Liver (tissue), 9 donors: ENCODE results near the gene HYAL3. TPM values are rescaled to one million over a fixed set of nuclear protein-coding genes. Genes with fewer than 3 reads are reported as not detected.

Experiments used
- DNase-seq: peaks from one replicate; pipeline ENCODE4 v3.0.0-alpha.2; 2017; ENCODE audit warnings: low spot score
- H3K27ac ChIP-seq, 2 donors: one replicate each; pipeline ENCODE4 v1.7.0; 2013; ENCODE audit warnings: inconsistent platforms in 2 of 2, low read length in 2 of 2, control low read depth in 1 of 2, low read depth in 1 of 2, mild to moderate bottlenecking in 1 of 2
- H3K27me3 ChIP-seq, 4 donors: one replicate each; pipeline versions ENCODE4 v1.6.1 to v1.7.0; 2013; ENCODE audit warnings: low read length in 3 of 4, inconsistent platforms in 1 of 4, mild to moderate bottlenecking in 1 of 4, moderate library complexity in 1 of 4; ENCODE audit not compliant: control insufficient read depth in 4 of 4, insufficient read depth in 4 of 4
- H3K36me3 ChIP-seq, 4 donors: one replicate each; pipeline versions ENCODE4 v1.6.1 to v1.7.0; 2013; ENCODE audit warnings: low read length in 3 of 4, mild to moderate bottlenecking in 3 of 4, low read depth in 1 of 4, moderate library complexity in 1 of 4; ENCODE audit not compliant: control insufficient read depth in 4 of 4, insufficient read depth in 3 of 4
- H3K4me1 ChIP-seq, 4 donors: one replicate each; pipeline versions ENCODE4 v1.6.1 to v1.7.0; 2013; ENCODE audit warnings: low read length in 3 of 4, mild to moderate bottlenecking in 3 of 4, moderate library complexity in 1 of 4; ENCODE audit not compliant: control insufficient read depth in 4 of 4, insufficient read depth in 4 of 4
- H3K4me3 ChIP-seq, 3 donors: one replicate each; pipeline versions ENCODE4 v1.6.1 to v1.7.0; 2013; ENCODE audit warnings: low read length in 3 of 3, control low read depth in 1 of 3, low read depth in 1 of 3, mild to moderate bottlenecking in 1 of 3
- H3K9ac ChIP-seq, 2 donors: one replicate each; pipeline ENCODE4 v1.7.0; 2013; ENCODE audit warnings: low read length in 2 of 2, mild to moderate bottlenecking in 2 of 2, moderate library complexity in 2 of 2, control low read depth in 1 of 2, low read depth in 1 of 2
- H3K9me3 ChIP-seq, 4 donors: one replicate each; pipeline versions ENCODE4 v1.6.1 to v1.7.0; 2013; ENCODE audit warnings: low read length in 3 of 4; ENCODE audit not compliant: control insufficient read depth in 4 of 4
- EGR1 ChIP-seq, 2 donors: IDR thresholded peaks; 2 replicates each; pipeline ENCODE4 v1.6.1; 2016 to 2018; ENCODE audit warnings: antibody characterized with exemption in 2 of 2, low read depth in 2 of 2
- FOXA2 ChIP-seq: IDR thresholded peaks from 2 replicates; pipeline ENCODE4 v1.6.1; 2016; ENCODE audit warnings: antibody characterized with exemption
- GABPA ChIP-seq, 2 donors: IDR thresholded peaks in 1 of 2; conservative IDR thresholded peaks in 1 of 2; 2 replicates each; pipeline ENCODE4 v1.6.1; 2016; ENCODE audit warnings: antibody characterized with exemption in 2 of 2, mild to moderate bottlenecking in 1 of 2, moderate library complexity in 1 of 2
- HNF4A ChIP-seq, 2 donors: conservative IDR thresholded peaks; 2 replicates each; pipeline ENCODE4 v1.6.1; 2016; ENCODE audit warnings: antibody characterized with exemption in 2 of 2, mild to moderate bottlenecking in 2 of 2
- JUND ChIP-seq, 2 donors: IDR thresholded peaks; 2 replicates each; pipeline ENCODE4 v1.6.1; 2016; ENCODE audit warnings: antibody characterized with exemption in 2 of 2
- RAD21 ChIP-seq, 2 donors: IDR thresholded peaks; 2 replicates each; pipeline ENCODE4 v1.6.1; 2016; ENCODE audit warnings: antibody characterized with exemption in 2 of 2, mild to moderate bottlenecking in 2 of 2
- SP1 ChIP-seq: IDR thresholded peaks from 2 replicates; pipeline ENCODE4 v1.6.1; 2018; ENCODE audit warnings: antibody characterized with exemption, mild to moderate bottlenecking
- YY1 ChIP-seq: IDR thresholded peaks from 2 replicates; pipeline ENCODE4 v1.6.1; 2016; ENCODE audit warnings: antibody characterized with exemption, mild to moderate bottlenecking
- WGBS: extraction: QIAGEN DNeasy Blood & Tissue Kit; methylation state at CpG from one replicate; pipeline ENCODE4 v1.1.7; 2013; 5-methylcytosine and 5-hydroxymethylcytosine counted together
- polyA plus RNA-seq, 2 donors: library from polyadenylated mRNA; stranded (reverse) in 1 of 2; unstranded in 1 of 2; fragments of 200-250 nt in 1 of 2; fragments of >200 nt in 1 of 2; fragmentation: Nextera tagmentation in 1 of 2; extraction: Ambion mirVana in 1 of 2; gene quantifications; one replicate each; pipeline versions ENCODE4 v1.2.1 to v1.2.3, GENCODE V29; 2013 to 2015
- total RNA-seq, 2 donors: library from RNA; depleted of rRNA; stranded (reverse); fragments of >200 nt; gene quantifications; one replicate each; pipeline ENCODE4 v1.2.3, GENCODE V29; 2014
- TF ChIP-seq, protein P1 (sequence below): fragments of 150-350 bp; IDR thresholded peaks from 2 replicates; pipeline ENCODE4 v1.5.1; 2017; ENCODE audit warnings: improper control_type of control experiment, low read depth, low read length; ENCODE audit not compliant: missing input control
- TF ChIP-seq, protein P2 (sequence below): IDR thresholded peaks from 2 replicates; pipeline ENCODE4 v1.6.1; 2016; ENCODE audit warnings: antibody characterized with exemption, mild to moderate bottlenecking
- TF ChIP-seq, protein P3 (sequence below): IDR thresholded peaks from 2 replicates; pipeline ENCODE4 v1.6.1; 2016; ENCODE audit warnings: antibody characterized with exemption
- donor health status: healthy.
- donor health status: healthy.
- donor health status: healthy.
- donor health status: healthy.
- donor health status: healthy.

Gene HYAL3
- total and polyA plus RNA-seq, 4 donors, result 1.8 to 6.6 (median 2.0) TPM

DNA sequence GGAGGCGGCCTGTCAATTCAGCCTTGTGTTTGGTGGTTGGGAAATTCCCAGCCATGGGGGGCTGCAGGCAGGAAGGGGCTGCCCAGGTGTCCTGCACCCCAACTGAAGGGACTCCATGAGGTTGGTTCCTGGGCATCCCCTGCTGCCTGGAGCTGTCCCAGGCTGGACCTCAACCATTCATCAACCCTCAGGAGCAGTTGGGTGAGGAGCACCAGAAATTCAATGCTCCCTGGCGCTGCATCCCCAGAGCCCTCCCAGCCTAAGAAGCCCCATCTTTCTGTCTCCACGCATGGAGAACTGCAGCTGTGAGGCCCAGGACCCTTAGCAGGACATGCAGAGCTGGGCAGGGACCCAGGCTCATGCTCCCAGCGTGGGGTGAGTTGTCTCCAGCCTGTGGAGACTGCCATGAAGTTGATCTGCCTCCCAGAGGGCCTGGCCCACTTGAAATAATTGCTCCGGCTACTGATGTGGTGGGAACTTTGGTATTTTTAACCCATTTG lies 38.2 kb downstream of the HYAL3 start:
- Histone ChIP-seq H3K9me3 (no peaks in the 10 kb centered on the region), H3K27me3 (no peaks in the 10 kb centered on the region), H3K4me3 (no peak overlapping the region), H3K36me3 (peaks cover 11 to 19% (median 15%) of the 10 kb centered on the region in 4 donors), H3K9ac (no peak overlapping the region), H3K4me1 (peaks cover 5 to 28% (median 9%) of the 10 kb centered on the region in 4 donors), H3K27ac (peak overlapping the region; percentile 76 to 88)
- 88% methylated on average over 5 of the region's 5 CpGs for WGBS
- TF ChIP-seq HNF4A (conservative IDR thresholded peaks at IDR 0.05), result no peak
- TF ChIP-seq SP1, result no peak
- TF ChIP-seq, protein P1, sequence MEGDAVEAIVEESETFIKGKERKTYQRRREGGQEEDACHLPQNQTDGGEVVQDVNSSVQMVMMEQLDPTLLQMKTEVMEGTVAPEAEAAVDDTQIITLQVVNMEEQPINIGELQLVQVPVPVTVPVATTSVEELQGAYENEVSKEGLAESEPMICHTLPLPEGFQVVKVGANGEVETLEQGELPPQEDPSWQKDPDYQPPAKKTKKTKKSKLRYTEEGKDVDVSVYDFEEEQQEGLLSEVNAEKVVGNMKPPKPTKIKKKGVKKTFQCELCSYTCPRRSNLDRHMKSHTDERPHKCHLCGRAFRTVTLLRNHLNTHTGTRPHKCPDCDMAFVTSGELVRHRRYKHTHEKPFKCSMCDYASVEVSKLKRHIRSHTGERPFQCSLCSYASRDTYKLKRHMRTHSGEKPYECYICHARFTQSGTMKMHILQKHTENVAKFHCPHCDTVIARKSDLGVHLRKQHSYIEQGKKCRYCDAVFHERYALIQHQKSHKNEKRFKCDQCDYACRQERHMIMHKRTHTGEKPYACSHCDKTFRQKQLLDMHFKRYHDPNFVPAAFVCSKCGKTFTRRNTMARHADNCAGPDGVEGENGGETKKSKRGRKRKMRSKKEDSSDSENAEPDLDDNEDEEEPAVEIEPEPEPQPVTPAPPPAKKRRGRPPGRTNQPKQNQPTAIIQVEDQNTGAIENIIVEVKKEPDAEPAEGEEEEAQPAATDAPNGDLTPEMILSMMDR, result no peak
- no peak for TF ChIP-seq YY1
- TF ChIP-seq, protein P2, sequence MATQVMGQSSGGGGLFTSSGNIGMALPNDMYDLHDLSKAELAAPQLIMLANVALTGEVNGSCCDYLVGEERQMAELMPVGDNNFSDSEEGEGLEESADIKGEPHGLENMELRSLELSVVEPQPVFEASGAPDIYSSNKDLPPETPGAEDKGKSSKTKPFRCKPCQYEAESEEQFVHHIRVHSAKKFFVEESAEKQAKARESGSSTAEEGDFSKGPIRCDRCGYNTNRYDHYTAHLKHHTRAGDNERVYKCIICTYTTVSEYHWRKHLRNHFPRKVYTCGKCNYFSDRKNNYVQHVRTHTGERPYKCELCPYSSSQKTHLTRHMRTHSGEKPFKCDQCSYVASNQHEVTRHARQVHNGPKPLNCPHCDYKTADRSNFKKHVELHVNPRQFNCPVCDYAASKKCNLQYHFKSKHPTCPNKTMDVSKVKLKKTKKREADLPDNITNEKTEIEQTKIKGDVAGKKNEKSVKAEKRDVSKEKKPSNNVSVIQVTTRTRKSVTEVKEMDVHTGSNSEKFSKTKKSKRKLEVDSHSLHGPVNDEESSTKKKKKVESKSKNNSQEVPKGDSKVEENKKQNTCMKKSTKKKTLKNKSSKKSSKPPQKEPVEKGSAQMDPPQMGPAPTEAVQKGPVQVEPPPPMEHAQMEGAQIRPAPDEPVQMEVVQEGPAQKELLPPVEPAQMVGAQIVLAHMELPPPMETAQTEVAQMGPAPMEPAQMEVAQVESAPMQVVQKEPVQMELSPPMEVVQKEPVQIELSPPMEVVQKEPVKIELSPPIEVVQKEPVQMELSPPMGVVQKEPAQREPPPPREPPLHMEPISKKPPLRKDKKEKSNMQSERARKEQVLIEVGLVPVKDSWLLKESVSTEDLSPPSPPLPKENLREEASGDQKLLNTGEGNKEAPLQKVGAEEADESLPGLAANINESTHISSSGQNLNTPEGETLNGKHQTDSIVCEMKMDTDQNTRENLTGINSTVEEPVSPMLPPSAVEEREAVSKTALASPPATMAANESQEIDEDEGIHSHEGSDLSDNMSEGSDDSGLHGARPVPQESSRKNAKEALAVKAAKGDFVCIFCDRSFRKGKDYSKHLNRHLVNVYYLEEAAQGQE, result no peak
- DNase-seq, result no peak

DNA sequence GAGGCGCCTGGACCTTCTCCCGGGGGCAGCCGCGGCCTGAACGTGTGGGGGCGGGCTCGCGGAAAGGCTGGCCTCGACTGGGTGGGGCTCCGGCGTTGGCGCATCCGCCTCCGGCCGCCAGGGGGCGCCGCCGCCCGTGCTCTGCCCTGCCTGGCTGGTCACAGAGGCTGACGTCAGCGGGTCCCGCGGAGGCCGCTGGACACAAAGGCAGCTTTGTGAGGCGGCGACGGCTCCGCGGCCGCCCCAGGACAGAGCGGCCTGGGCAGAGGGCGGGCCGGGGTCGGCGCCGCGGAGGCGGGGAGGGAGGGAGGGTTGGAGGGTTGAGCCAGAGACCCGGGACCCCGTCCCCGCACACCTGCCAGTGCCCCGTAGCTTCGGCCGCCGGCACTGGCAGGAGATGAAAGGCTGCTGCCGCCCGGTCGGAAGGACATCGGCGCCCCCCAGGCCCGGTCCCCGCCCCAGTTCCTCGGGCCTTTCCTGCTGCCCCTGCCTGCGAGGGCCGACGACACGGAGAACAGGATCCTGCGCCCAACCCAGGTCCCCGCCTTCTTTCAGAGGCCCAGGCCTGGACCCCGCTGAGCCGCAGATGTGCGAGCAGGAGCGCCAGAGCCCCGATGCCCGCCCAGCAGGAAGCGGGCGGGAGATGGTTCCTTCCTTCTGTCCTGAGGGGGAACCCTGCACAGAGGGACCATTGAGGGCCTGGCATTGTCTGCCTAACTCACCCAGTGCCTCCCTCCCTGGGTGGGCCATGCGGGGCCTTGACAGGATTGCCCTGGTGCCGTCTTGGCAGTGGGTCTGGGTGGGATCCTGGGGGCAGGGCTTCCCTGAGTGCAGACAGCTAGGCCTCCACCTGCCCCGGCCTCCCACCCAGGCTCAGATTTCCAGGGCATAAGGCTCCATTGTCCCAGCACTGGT lies 38.9 kb downstream of the HYAL3 start:
- Histone ChIP-seq H3K4me1 (peaks cover 5 to 31% (median 10%) of the 10 kb centered on the region in 4 donors), H3K9ac (peak overlapping the region; percentile 29 to 64), H3K9me3 (no peaks in the 10 kb centered on the region), H3K4me3 (peak overlapping the region in 2 of 3 donors; percentile 40 to 66), H3K27me3 (no peaks in the 10 kb centered on the region), H3K27ac (peak overlapping the region; percentile 79 to 88), H3K36me3 (peaks cover 11 to 21% (median 15%) of the 10 kb centered on the region in 4 donors)
- TF ChIP-seq GABPA (IDR thresholded peaks at IDR 0.05 in 1 of 2, conservative IDR thresholded peaks at IDR 0.05 in 1 of 2), result peak in 1 of 2 donors; percentile 29
- TF ChIP-seq, protein P1, result peak; percentile 99
- TF ChIP-seq JUND (IDR thresholded peaks at IDR 0.05), result peak in 1 of 2 donors; percentile 40
- peak in 1 of 2 donors; percentile 26 for TF ChIP-seq EGR1 (IDR thresholded peaks at IDR 0.05; ENCODE audit: low read depth in 2 of 2)
- TF ChIP-seq, protein P3, sequence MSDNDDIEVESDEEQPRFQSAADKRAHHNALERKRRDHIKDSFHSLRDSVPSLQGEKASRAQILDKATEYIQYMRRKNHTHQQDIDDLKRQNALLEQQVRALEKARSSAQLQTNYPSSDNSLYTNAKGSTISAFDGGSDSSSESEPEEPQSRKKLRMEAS, result no peak
- TF ChIP-seq RAD21 (IDR thresholded peaks at IDR 0.05), result peak; percentile 70 to 77
- no peak for TF ChIP-seq FOXA2
- WGBS, result 3% methylated on average over 70 of the region's 70 CpGs
- peak; percentile 93 for DNase-seq
